GM10847 (cell line): ENCODE measurements around the gene PCSK6.

Source experiments
- POLR2A ChIP-seq: IDR thresholded peaks from 2 replicates; pipeline ENCODE4 v1.6.1; 2011; ENCODE audit not compliant: insufficient read length; ENCODE audit errors: extremely low read depth

Gene PCSK6

DNA sequence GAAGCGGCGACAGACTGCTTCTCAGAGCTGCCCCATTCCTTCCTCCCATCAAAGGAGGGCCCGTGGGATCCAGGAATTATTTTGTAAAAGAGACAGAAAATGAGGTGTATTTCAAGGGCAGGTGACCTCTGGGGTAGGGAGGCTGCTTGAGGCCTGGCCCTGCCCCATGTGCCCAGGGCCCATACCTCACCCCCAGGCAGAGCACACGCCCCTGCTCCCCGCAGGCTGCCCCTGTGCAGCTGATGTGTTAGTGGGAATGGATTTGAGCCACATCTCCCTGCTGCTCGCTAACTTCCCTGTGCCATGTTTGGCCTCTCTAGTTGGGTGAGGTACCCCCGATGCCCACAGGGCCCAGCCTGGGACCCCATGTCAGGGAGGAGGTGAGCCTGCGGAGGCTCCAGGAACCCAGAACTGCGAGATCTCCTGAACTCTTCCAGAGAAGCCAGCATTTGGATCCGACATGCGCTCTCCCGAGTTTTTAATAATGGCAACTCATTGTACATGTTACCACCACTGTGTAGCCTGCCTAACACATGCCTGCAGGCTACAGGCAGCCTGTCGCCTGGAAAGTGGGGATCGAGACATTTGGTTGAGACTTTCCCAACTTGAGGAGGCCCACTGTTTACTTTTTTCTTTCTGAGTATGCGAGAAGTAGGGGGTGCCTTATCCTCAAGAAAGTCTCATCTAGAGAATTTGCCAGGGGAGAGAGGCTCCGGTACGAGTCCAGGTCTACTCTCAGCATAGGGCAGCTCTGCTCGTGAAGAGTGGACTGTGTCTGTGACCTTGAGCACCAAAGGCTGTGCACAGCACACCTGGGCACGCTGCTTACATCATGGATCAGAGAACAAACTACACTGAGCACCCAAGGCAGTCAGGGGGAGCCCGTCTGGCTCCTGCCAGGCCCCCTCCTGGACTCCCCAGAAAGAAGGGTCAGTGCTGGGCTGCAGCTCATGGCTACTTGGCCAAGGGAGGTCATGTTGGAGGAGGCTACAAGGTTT, 36.1 kb downstream of the PCSK6 start:
- TF ChIP-seq POLR2A = no peak

DNA sequence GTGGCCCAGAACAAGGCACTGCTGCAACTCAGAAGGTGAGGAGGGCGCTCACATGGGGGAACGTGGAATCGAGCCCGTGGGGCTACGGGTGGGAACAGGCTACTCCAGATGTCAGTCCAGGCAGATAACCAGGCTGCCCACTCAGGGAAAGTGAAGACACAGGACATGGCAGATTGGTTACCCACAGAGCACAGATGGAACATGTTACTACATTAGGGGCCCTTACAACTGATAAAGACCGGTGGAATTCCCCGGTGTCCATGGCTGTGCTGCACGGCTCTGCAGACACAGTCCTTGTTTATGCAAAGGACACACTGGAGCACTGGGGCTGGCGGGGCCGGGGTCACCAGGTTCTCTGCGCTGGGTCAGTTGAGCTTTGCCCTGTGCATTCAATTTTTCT, 36.9 kb downstream of the PCSK6 start:
- no peak for TF ChIP-seq POLR2A

DNA sequence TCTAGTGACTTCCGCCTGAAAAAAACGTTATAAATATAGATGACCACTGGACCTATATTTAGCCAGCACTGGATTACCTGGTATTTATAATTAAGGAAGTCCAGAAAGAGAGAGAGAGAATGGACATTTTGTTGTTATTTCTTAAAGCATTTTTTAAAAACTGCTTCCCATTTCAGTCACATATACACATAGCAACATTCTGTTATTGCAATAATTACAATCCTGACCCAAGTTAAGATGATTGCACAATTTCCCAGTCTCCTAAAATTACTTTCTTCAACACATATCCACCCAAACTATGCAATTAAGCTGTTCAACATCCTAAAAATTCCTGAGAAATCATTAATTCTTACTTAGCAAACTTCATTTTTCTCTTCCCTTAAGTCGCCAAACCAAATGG, 37.7 kb downstream of the PCSK6 start:
- TF ChIP-seq POLR2A = no peak

GRCh38 chr15:101451266-101451799, 38.2 kb downstream of the PCSK6 start:
- TF ChIP-seq POLR2A = no peak

GRCh38 chr15:101450403-101451265, 38.9 kb downstream of the PCSK6 start:
- no peak for TF ChIP-seq POLR2A

- no peak for TF ChIP-seq POLR2A
Measured at GRCh38 chr15:101449471-101450402, 39.8 kb downstream of the PCSK6 start.

GRCh38 chr15:101448336-101448735, 41.2 kb downstream of the PCSK6 start:
- no peak for TF ChIP-seq POLR2A

- TF ChIP-seq POLR2A = no peak
Measured at GRCh38 chr15:101447561-101448071, 41.9 kb downstream of the PCSK6 start.

GRCh38 chr15:101447168-101447533, 42.4 kb downstream of the PCSK6 start:
- TF ChIP-seq POLR2A = no peak

GRCh38 chr15:101446518-101447167, 42.9 kb downstream of the PCSK6 start:
- TF ChIP-seq POLR2A = no peak

- no peak for TF ChIP-seq POLR2A
Measured at GRCh38 chr15:101445562-101446517, 43.7 kb downstream of the PCSK6 start.

DNA sequence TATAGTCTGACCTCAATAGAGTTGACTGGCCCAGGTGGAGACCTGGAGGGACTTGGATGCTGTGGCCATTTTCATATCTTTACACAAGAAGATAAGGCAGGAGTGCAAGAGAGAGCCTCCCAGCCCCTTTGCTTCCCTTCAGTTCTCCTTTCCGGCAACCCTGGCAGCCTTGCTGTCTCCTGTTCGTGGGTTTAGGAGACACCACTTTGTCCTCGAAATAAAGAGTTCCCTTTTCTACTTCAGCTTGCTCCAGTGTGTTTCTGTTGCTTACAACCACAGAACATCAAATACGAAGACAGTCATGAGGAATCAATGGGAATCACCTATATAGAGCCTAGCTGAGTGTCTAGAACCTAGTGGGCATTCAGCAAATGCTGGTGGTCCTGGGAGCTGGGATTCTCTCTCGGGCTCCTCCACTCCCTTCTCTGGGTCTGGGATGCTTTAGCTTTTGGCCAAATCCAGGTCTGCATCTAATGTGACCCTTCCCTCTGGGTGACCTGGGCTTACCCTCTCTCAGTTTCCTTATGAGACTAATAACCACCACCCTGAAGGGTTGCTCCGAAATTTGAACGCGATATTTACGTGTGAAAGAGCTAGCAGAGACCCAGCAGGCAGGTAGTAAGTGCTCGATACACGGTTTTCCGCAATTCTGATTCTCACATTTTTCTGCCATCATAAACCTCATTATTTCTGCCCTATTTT, 44.5 kb downstream of the PCSK6 start:
- no peak for TF ChIP-seq POLR2A
